Keratinocyte (primary cell): ENCODE measurements around the gene SMC3.

Experiments
- CTCF ChIP-seq, 3 experiments: IDR thresholded peaks in 1 of 3; conservative IDR thresholded peaks in 1 of 3; optimal IDR thresholded peaks in 1 of 3; 2 replicates in 2 of 3; 3 replicates in 1 of 3; pipeline versions ENCODE3 to v1.5.1; 2011; ENCODE audit warnings: low read length in 3 of 3, mild to moderate bottlenecking in 3 of 3, moderate library complexity in 2 of 3, control low read depth in 1 of 3, inconsistent platforms in 1 of 3; ENCODE audit not compliant: insufficient read depth in 2 of 3; ENCODE audit errors: extremely low read depth in 1 of 3
- EZH2 ChIP-seq: IDR thresholded peaks from one replicate; pipeline ENCODE4 v1.6.1; 2012; ENCODE audit warnings: inconsistent platforms, mild to moderate bottlenecking, low read length, moderate library complexity

DNA sequence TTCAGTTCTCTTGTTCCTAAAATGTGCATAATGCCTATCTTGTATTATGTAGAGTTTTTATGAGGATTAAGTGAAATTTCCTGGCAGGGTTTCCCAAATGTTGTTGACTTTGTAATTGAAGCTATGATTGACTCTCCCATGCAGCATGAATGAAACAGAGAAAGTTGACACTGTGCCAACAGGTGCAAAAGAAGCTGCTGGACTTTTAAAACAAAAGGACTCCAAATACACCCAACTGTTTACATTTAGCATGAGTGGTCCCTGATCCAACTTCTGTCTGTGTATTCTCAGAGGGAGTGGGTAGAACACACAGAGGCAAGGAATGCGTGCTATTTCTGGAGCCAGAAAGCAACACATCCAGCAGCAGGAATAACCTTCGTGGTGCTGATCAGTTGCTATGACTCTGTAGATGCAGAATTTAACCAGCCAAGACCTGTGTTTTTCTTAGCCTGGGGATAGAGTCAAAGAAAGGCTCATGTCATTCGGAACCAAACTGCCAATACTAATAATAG lies 62.2 kb downstream of the SMC3 start:
- no peak for TF ChIP-seq CTCF (optimal IDR thresholded peaks at IDR 0.05 in 1 of 3, IDR thresholded peaks at IDR 0.05 in 1 of 3, conservative IDR thresholded peaks at IDR 0.05 in 1 of 3; ENCODE audit: extremely low read depth in 1 of 3, insufficient read depth in 2 of 3, low read length in 3 of 3)
- no peak for TF ChIP-seq EZH2
